Cardiac muscle cell (in vitro differentiated cells and primary cell): ENCODE measurements around the gene RNLS. TPM values are rescaled to one million over a fixed set of nuclear protein-coding genes. Genes with fewer than 3 reads are reported as not detected.
A peak's percentile ranks its signal among the peaks of the same experiment; 100 is the strongest.

ENCODE experiments used
- DNase-seq, 2 donors: peaks; one replicate each; pipeline versions ENCODE4 v3.0.0 to v3.0.0-alpha.2; 2010 to 2017; ENCODE audit warnings: low read depth in 1 of 2, low spot score in 1 of 2
- H3K27ac ChIP-seq: fragments of 200-600 bp; sonication (generic); 2 replicates; pipeline ENCODE4 v1.5.1; 2016
- H3K27me3 ChIP-seq: fragments of 200-600 bp; sonication (generic); 2 replicates; pipeline ENCODE4 v1.6.0; 2016; ENCODE audit warnings: control low read depth
- H3K36me3 ChIP-seq: fragments of 200-600 bp; sonication (generic); 2 replicates; pipeline ENCODE4 v1.5.1; 2016; ENCODE audit warnings: control low read depth
- H3K4me1 ChIP-seq: fragments of 200-600 bp; sonication (generic); 2 replicates; pipeline ENCODE4 v1.8.1; 2017; ENCODE audit warnings: low read depth, mild to moderate bottlenecking, mixed run types
- H3K4me3 ChIP-seq: fragments of 200-600 bp; sonication (generic); 2 replicates; pipeline ENCODE4 v1.5.1; 2016; ENCODE audit warnings: mild to moderate bottlenecking
- H3K9me3 ChIP-seq: fragments of 200-600 bp; sonication (generic); 2 replicates; pipeline ENCODE4 v1.5.1; 2017; ENCODE audit warnings: low read depth, mild to moderate bottlenecking, control low read depth
- polyA plus RNA-seq: library from polyadenylated mRNA; unstranded; fragments of >200 nt; fragmentation: Nextera tagmentation; extraction: Ambion mirVana; gene quantifications from 2 replicates; pipeline ENCODE4 v1.2.1, GENCODE V29; 2016
- total RNA-seq: library from RNA; depleted of rRNA; stranded (reverse); fragments of >200 nt; gene quantifications from 2 replicates; pipeline ENCODE4 v1.2.3, GENCODE V29; 2016
- TF ChIP-seq, protein P1 (sequence below): IDR thresholded peaks from 2 replicates; pipeline ENCODE4 v1.5.1; 2012; ENCODE audit warnings: low read depth, mild to moderate bottlenecking, low read length

Gene RNLS
- total and polyA plus RNA-seq, 2 experiments from 2014 or later = 6.9 to 13.9 TPM

DNA sequence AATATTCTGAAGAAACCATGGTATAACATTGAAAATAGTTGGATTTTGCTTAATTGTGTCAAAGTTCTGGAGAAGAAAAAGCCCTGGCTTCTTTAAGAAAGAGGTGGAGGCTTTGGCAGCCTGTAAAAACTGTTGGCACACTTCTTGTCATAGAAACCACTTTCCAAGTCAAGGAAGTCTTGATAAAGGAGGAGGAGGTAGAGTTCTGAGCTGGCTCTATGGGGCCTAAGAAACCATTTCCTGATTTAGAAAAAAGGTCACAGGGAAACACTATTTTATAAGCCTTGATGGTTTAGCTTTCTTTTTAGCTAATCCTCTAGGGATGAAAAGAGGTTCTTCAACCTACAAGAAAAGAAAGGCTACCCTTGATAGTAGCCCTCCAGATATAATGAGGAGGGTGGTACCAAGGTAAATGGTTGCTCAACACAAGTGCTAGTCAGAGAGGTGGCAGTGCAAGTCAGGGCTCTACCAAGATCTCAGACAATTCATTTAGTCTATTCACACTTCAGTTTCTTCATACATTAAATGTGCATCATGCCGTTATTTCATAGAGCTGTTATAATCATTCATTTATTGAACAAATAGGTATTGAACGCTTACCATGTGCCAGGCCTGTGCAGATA is 346.9 kb downstream of the RNLS start:
- no peaks in the 10 kb centered on the region for H3K36me3 ChIP-seq
- peak in 1 of 2 donors; percentile 67 for DNase-seq
- no peaks in the 10 kb centered on the region for H3K4me1 ChIP-seq
- no peaks in the 10 kb centered on the region for H3K9me3 ChIP-seq
- no peak overlapping the region for H3K4me3 ChIP-seq
- TF ChIP-seq, protein P1, sequence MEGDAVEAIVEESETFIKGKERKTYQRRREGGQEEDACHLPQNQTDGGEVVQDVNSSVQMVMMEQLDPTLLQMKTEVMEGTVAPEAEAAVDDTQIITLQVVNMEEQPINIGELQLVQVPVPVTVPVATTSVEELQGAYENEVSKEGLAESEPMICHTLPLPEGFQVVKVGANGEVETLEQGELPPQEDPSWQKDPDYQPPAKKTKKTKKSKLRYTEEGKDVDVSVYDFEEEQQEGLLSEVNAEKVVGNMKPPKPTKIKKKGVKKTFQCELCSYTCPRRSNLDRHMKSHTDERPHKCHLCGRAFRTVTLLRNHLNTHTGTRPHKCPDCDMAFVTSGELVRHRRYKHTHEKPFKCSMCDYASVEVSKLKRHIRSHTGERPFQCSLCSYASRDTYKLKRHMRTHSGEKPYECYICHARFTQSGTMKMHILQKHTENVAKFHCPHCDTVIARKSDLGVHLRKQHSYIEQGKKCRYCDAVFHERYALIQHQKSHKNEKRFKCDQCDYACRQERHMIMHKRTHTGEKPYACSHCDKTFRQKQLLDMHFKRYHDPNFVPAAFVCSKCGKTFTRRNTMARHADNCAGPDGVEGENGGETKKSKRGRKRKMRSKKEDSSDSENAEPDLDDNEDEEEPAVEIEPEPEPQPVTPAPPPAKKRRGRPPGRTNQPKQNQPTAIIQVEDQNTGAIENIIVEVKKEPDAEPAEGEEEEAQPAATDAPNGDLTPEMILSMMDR = no peak
- no peak overlapping the region for H3K27ac ChIP-seq
- no peaks in the 10 kb centered on the region for H3K27me3 ChIP-seq

DNA sequence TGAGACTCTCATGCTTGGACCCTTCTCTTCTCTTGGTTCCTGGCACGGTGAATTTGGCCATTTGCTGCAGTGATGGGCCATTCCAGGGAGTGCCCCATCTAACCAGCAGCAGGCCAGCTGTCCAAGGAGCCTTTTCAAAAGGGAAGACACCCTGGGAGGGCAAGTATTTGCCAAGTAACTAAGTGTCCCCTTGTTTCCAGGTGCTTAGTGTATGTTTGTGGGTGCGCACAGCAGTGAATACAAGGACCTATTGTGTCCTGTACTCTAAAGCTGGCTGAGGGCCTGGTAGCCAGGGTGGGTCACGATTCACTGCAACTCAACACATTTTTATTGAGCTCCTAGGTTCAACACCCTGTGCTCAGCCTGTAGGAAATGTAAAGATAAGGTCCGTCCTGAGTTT is 348.8 kb downstream of the RNLS start:
- Histone ChIP-seq H3K9me3 (no peaks in the 10 kb centered on the region), H3K27ac (no peak overlapping the region), H3K4me3 (no peak overlapping the region), H3K4me1 (no peaks in the 10 kb centered on the region), H3K36me3 (no peaks in the 10 kb centered on the region), H3K27me3 (no peaks in the 10 kb centered on the region)
- peak in 1 of 2 donors; percentile 22 for DNase-seq
- TF ChIP-seq, protein P1 = no peak

DNA sequence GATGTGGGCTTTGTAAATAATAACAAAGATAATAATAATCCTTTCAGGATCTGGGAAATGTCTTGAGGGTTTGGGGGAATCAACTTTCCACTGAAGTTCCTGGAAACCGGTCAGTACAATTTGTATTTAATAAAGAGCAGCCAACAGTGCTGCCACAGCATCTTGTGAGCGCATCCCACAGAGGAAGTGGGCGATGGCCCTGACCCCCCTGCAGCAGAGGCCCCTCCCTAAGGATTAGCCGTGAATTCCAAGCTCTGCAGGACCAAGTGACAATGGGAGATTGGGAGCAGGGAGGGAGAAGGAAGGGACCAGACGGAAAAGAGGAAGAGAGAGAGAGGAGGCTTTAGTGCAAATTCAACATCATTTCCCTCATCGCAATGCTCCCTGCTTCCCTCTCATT is 349.2 kb downstream of the RNLS start:
- H3K9me3 ChIP-seq = no peaks in the 10 kb centered on the region
- no peaks in the 10 kb centered on the region for H3K36me3 ChIP-seq
- no peaks in the 10 kb centered on the region for H3K4me1 ChIP-seq
- H3K27ac ChIP-seq = no peak overlapping the region
- H3K27me3 ChIP-seq = no peaks in the 10 kb centered on the region
- H3K4me3 ChIP-seq = no peak overlapping the region
- DNase-seq = no peak
- TF ChIP-seq, protein P1 = no peak

DNA sequence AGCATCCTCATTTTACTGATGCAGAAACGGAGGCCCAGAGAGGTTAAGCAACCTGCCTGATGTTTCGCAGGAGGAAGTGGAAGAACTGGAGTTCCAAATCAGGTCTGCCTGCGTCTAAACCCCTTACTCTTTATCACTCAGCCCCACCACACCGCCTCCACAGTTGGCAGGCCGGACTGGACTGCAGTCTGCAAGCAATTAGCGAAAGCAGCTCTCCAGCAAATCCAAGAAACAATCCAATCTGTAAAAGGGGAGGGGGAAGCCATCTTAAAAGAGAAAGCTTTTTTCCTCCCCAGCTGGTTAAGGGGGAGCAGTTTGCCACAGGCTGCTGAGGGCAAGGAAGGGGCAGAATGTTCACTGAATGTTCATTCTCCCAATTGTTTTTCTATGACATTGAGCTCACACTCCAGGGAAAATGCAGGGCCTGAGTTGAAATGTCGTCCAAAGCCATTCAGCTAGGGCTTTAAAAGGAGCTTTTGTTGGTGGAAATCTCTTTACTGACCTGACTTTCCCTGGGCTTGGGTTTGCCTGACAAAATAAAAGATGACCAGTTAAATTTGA is 350.1 kb downstream of the RNLS start:
- TF ChIP-seq, protein P1 = no peak
- no peak overlapping the region for H3K4me3 ChIP-seq
- H3K27me3 ChIP-seq = no peaks in the 10 kb centered on the region
- no peak overlapping the region for H3K27ac ChIP-seq
- H3K4me1 ChIP-seq = no peaks in the 10 kb centered on the region
- DNase-seq = no peak
- no peaks in the 10 kb centered on the region for H3K36me3 ChIP-seq
- no peaks in the 10 kb centered on the region for H3K9me3 ChIP-seq

DNA sequence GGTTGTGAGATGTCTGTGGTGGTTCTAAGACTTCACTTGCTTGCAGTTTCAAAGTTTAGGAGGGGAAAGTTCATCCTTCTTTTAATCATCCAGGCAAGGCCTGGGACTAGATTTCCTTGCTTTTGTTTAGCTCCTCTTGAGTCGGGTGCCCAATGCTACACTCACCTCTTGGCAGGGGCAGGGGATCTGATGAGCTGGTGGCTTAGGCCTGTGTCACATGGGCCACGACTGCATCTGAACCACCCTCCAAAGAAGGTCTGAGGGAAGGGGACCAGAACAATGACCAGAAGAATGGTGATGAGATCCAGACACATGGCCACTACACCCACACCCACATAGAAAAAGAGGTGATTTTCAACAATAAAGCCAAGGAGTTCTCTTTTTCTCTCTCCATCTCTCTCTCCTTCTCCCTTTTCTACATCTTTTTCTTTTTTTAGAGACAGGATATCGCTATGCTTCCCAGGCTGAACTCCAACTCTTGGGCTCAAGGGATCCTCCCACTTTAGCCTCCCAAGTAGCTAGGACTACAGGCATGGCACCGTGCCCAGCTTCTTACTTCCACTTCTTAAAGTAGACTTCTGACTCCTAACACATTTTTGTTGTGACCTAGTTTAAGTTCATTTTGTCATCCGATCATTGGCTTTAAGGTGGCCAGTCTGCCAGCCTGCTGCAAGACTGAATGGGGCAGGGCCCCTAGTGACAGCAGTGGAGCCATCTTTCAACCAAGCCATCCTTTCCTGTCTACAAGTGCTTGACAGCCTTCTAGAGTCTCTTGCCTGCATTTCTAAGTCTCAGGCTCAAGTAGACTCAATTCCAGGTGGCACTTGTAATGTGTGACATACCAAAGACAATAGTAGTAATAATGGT is 350.9 kb downstream of the RNLS start:
- H3K27ac ChIP-seq = no peak overlapping the region
- H3K4me3 ChIP-seq = no peak overlapping the region
- peak in 1 of 2 donors; percentile 94 for DNase-seq
- H3K27me3 ChIP-seq = no peaks in the 10 kb centered on the region
- TF ChIP-seq, protein P1 = no peak
- H3K9me3 ChIP-seq = no peaks in the 10 kb centered on the region
- peaks cover 6% of the 10 kb centered on the region for H3K4me1 ChIP-seq
- H3K36me3 ChIP-seq = no peaks in the 10 kb centered on the region
